RPMI7951 (cell line): ENCODE results near the gene R3HDM2. TPM values are rescaled to one million over a fixed set of nuclear protein-coding genes. Genes with fewer than 3 reads are reported as not detected.
A peak's percentile ranks its signal among the peaks of the same experiment; 100 is the strongest.

Experiments used
- DNase-seq: peaks from one replicate; pipeline ENCODE4 v3.0.0-alpha.2; 2012; ENCODE audit warnings: low read depth
- total RNA-seq: library from RNA; depleted of rRNA; stranded (reverse); fragments of >200 nt; shearing (Covaris generic); gene quantifications from 2 replicates; pipeline ENCODE4 v1.2.3, GENCODE V29; 2014; rRNA removed

Gene R3HDM2
- 10.8 and 12.3 TPM in 2 replicates for total RNA-seq

- DNase-seq, result peak; percentile 91
Observed at GRCh38 chr12:57430931-57431566, at the start of gene R3HDM2. Gene R3HDM2, minus strand, starts transcription at chr12:57431043. Its CDS starts 120,615 bp downstream, at chr12:57310428.

GRCh38 chr12:57479376-57480115 lies 48.7 kb upstream of the R3HDM2 start, which contains the start of gene ARHGAP9:
Gene ARHGAP9, minus strand, starts transcription at chr12:57479866. Its CDS starts 460 bp downstream, at chr12:57479406.
- DNase-seq, result no peak

GRCh38 chr12:57479043-57479375 lies 48.2 kb upstream of the R3HDM2 start:
- DNase-seq, result no peak

- no peak for DNase-seq
Observed at GRCh38 chr12:57477710-57478681, 47.2 kb upstream of the R3HDM2 start.

- DNase-seq, result no peak
Observed at GRCh38 chr12:57476993-57477709, 46.3 kb upstream of the R3HDM2 start.

- no peak for DNase-seq
Observed at GRCh38 chr12:57476162-57476992, 45.5 kb upstream of the R3HDM2 start.

GRCh38 chr12:57475271-57476161 lies 44.7 kb upstream of the R3HDM2 start:
- no peak for DNase-seq

- no peak for DNase-seq
Observed at GRCh38 chr12:57474862-57475261, 44.0 kb upstream of the R3HDM2 start.

GRCh38 chr12:57474430-57474829 lies 43.6 kb upstream of the R3HDM2 start:
- DNase-seq, result no peak

GRCh38 chr12:57473886-57474285 lies 43.0 kb upstream of the R3HDM2 start:
- no peak for DNase-seq

GRCh38 chr12:57473392-57473791 lies 42.5 kb upstream of the R3HDM2 start:
- DNase-seq, result no peak

GRCh38 chr12:57472391-57472790 lies 41.5 kb upstream of the R3HDM2 start:
- DNase-seq, result no peak

- no peak for DNase-seq
Observed at GRCh38 chr12:57471661-57472060, 40.8 kb upstream of the R3HDM2 start.

GRCh38 chr12:57470970-57471656 lies 40.3 kb upstream of the R3HDM2 start:
- no peak for DNase-seq

GRCh38 chr12:57470286-57470969 lies 39.6 kb upstream of the R3HDM2 start:
- no peak for DNase-seq

GRCh38 chr12:57469296-57470164 lies 38.7 kb upstream of the R3HDM2 start:
- peak; percentile 20 for DNase-seq

GRCh38 chr12:57467915-57468314 lies 37.1 kb upstream of the R3HDM2 start:
- no peak for DNase-seq
